ENCODE results near the gene ADGRD1. TPM values are rescaled to one million over a fixed set of nuclear protein-coding genes. Genes with fewer than 3 reads are reported as not detected.

The ADGRD1 gene
- total RNA-seq, 1 experiment from 2014 or later: 0.77 TPM

DNA sequence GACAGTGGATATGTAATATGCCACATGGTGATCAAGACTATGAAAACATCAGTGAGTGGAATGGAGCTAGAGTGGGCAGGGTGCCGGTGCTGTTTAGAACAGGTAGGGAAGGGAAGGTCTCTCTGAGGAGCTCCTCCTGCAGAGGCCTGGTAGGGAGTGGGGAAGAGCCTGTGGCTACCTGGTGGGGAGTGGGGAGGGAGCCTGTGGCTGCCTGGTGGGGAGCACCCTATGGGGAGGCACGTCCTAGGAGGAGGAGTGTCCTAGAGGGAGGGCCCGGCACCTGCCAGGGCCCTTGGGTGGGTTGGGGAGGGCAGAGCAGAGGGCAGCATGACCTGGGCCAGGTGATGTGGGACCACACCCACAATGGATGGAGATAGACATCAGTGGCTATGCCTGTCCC lies 122.6 kb downstream of the ADGRD1 start (continued):
- TF ChIP-seq SMAD4 (CRISPR knock-in tag; IDR thresholded peaks at IDR 0.05) (no peak), NFYB (CRISPR knock-in tag; conservative IDR thresholded peaks at IDR 0.05; ENCODE audit: low read depth) (no peak)
- TF ChIP-seq, protein P1, sequence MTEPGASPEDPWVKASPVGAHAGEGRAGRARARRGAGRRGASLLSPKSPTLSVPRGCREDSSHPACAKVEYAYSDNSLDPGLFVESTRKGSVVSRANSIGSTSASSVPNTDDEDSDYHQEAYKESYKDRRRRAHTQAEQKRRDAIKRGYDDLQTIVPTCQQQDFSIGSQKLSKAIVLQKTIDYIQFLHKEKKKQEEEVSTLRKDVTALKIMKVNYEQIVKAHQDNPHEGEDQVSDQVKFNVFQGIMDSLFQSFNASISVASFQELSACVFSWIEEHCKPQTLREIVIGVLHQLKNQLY (CRISPR knock-in tag; IDR thresholded peaks at IDR 0.05): no peak

DNA sequence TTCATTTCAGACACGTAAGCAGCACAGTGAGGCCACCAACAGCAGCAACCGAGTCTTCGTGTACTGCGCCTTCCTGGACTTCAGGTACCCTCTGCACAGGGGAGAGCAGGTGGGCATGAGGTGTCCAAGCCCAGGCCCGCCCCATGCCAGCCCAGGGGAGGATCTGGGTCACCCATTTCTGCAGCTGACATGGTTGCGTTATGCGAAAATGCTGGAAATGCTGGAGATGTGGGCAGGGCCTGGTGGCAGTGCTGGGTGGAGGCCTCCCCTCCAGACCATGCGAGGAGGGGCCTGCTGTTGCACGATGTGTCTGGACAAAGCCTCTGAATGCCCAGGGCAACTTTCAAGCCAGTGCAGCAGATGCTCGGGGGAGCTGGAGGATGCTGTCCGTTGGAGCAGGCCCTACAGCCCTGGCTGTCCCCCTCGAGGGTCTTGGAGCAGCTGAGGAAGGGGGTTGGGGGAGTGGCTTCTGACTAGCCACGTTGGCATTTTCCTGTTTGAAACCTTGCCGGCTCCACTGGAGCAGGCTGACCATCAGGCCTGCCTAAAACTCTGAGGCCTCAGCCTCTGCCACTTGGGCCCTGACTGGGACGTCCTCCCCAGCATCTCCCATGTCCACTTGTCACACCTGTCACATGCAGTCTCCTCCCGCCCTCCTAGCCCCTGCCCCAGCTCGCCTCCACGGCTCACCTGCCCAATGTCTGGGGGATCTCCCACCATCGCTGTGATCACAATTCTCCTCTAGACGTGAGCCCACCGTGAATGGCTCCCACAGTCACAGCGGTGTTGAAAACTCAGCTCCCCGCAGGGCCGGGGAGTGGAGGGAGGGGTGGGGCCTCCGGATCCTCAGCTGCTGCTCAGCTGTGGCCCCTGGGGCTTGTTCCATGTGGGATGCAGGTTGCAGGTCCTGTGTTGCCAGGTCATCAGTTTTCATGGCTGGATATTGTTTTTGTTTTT lies 123.4 kb downstream of the ADGRD1 start:
- CTCF ChIA-PET: interaction anchor here (0.8 to 1.2 kb wide), 2 partner anchors 28 to 45 kb away, joined by 4 to 7 read pairs; no protein-coding TSS in a partner anchor

DNA sequence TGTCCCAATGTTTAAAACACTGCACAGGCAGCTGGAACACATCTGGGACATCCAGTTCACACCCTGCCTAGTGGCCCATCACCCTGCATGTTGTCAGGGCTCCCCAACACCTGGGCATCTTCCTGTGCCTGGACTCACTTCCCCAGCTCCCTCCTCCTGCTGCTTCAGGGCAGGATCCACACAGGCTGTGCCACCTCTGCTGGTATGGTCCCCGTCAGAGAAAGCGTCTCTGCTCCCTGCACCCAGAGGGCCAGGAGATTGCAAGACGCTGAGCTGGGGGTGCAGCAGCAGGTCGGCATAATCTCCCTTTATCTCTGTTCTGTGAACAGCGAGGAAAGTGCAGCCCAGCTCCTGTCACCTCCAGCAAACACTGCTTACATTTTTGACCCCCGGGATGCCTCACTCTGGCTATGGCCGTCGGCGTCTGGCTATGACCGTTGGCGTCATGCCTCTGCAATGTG lies 124.3 kb downstream of the ADGRD1 start:
- ChIA-PET POLR2A (no interaction called here), CTCF (interaction anchor here (0.8 to 1.2 kb wide), 2 partner anchors 27 to 45 kb away, joined by 4 to 7 read pairs; no protein-coding TSS in a partner anchor)
- Mint-ChIP-seq H3K4me3 (no peak overlapping the region), H3K4me1 (no peaks in the 10 kb centered on the region), H3K27me3 (ENCODE audit: low read depth) (peaks cover 2% of the 10 kb centered on the region; the same call in 1 of the 2 replicates), H3K27ac (no peak overlapping the region), H3K9me3 (peaks cover 31% of the 10 kb centered on the region), H3K36me3 (no peaks in the 10 kb centered on the region; the same call in 1 of the 2 replicates)
- ATAC-seq (no peak), DNase-seq (ENCODE audit: low spot score) (no peak)
- TF ChIP-seq GRHL2 (CRISPR knock-in tag; IDR thresholded peaks at IDR 0.05; ENCODE audit: insufficient replicate concordance, severe bottlenecking) (no peak), PRRX2 (CRISPR knock-in tag; IDR thresholded peaks at IDR 0.05) (no peak), NR1H2 (CRISPR knock-in tag; IDR thresholded peaks at IDR 0.05) (no peak), ZBTB21 (CRISPR knock-in tag; IDR thresholded peaks at IDR 0.05; ENCODE audit: borderline replicate concordance) (no peak), NR2C2 (CRISPR knock-in tag; IDR thresholded peaks at IDR 0.05) (no peak), NFYB (CRISPR knock-in tag; conservative IDR thresholded peaks at IDR 0.05; ENCODE audit: low read depth) (no peak)
- TF ChIP-seq, protein P2, sequence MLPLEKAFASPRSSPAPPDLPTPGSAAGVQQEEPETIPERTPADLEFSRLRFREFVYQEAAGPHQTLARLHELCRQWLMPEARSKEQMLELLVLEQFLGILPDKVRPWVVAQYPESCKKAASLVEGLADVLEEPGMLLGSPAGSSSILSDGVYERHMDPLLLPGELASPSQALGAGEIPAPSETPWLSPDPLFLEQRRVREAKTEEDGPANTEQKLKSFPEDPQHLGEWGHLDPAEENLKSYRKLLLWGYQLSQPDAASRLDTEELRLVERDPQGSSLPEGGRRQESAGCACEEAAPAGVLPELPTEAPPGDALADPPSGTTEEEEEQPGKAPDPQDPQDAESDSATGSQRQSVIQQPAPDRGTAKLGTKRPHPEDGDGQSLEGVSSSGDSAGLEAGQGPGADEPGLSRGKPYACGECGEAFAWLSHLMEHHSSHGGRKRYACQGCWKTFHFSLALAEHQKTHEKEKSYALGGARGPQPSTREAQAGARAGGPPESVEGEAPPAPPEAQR (CRISPR knock-in tag; IDR thresholded peaks at IDR 0.05): no peak
- TF ChIP-seq, protein P3, sequence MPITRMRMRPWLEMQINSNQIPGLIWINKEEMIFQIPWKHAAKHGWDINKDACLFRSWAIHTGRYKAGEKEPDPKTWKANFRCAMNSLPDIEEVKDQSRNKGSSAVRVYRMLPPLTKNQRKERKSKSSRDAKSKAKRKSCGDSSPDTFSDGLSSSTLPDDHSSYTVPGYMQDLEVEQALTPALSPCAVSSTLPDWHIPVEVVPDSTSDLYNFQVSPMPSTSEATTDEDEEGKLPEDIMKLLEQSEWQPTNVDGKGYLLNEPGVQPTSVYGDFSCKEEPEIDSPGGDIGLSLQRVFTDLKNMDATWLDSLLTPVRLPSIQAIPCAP (CRISPR knock-in tag; IDR thresholded peaks at IDR 0.05): no peak
- TF ChIP-seq, protein P4, sequence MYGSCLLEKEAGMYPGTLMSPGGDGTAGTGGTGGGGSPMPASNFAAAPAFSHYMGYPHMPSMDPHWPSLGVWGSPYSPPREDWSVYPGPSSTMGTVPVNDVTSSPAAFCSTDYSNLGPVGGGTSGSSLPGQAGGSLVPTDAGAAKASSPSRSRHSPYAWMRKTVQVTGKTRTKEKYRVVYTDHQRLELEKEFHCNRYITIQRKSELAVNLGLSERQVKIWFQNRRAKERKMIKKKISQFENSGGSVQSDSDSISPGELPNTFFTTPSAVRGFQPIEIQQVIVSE (CRISPR knock-in tag; IDR thresholded peaks at IDR 0.05; ENCODE audit: borderline replicate concordance): no peak

More for the DNA sequence above, 123.4 kb downstream of the ADGRD1 start:
- TF ChIP-seq, protein P3 (CRISPR knock-in tag; IDR thresholded peaks at IDR 0.05): no peak
- TF ChIP-seq ELF4 (CRISPR knock-in tag; IDR thresholded peaks at IDR 0.05; ENCODE audit: low read depth) (no peak), SMAD4 (CRISPR knock-in tag; IDR thresholded peaks at IDR 0.05) (no peak), ZNF416 (CRISPR knock-in tag; IDR thresholded peaks at IDR 0.05) (no peak), ESRRA (CRISPR knock-in tag; IDR thresholded peaks at IDR 0.05; ENCODE audit: borderline replicate concordance) (no peak), ZNF232 (CRISPR knock-in tag; IDR thresholded peaks at IDR 0.05) (no peak)
- TF ChIP-seq, protein P4 (CRISPR knock-in tag; IDR thresholded peaks at IDR 0.05; ENCODE audit: borderline replicate concordance): no peak
- TF ChIP-seq, protein P5, sequence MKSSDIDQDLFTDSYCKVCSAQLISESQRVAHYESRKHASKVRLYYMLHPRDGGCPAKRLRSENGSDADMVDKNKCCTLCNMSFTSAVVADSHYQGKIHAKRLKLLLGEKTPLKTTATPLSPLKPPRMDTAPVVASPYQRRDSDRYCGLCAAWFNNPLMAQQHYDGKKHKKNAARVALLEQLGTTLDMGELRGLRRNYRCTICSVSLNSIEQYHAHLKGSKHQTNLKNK (CRISPR knock-in tag; IDR thresholded peaks at IDR 0.05): no peak
- TF ChIP-seq, protein P6, sequence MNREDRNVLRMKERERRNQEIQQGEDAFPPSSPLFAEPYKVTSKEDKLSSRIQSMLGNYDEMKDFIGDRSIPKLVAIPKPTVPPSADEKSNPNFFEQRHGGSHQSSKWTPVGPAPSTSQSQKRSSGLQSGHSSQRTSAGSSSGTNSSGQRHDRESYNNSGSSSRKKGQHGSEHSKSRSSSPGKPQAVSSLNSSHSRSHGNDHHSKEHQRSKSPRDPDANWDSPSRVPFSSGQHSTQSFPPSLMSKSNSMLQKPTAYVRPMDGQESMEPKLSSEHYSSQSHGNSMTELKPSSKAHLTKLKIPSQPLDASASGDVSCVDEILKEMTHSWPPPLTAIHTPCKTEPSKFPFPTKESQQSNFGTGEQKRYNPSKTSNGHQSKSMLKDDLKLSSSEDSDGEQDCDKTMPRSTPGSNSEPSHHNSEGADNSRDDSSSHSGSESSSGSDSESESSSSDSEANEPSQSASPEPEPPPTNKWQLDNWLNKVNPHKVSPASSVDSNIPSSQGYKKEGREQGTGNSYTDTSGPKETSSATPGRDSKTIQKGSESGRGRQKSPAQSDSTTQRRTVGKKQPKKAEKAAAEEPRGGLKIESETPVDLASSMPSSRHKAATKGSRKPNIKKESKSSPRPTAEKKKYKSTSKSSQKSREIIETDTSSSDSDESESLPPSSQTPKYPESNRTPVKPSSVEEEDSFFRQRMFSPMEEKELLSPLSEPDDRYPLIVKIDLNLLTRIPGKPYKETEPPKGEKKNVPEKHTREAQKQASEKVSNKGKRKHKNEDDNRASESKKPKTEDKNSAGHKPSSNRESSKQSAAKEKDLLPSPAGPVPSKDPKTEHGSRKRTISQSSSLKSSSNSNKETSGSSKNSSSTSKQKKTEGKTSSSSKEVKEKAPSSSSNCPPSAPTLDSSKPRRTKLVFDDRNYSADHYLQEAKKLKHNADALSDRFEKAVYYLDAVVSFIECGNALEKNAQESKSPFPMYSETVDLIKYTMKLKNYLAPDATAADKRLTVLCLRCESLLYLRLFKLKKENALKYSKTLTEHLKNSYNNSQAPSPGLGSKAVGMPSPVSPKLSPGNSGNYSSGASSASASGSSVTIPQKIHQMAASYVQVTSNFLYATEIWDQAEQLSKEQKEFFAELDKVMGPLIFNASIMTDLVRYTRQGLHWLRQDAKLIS (CRISPR knock-in tag; IDR thresholded peaks at IDR 0.05; ENCODE audit: borderline replicate concordance): no peak
- no peak for ATAC-seq
- Mint-ChIP-seq H3K4me1 (no peaks in the 10 kb centered on the region), H3K36me3 (no peaks in the 10 kb centered on the region; the same call in 1 of the 2 replicates), H3K9me3 (peaks cover 38% of the 10 kb centered on the region), H3K27ac (no peak overlapping the region), H3K27me3 (ENCODE audit: low read depth) (peaks cover 2% of the 10 kb centered on the region; the same call in 1 of the 2 replicates), H3K4me3 (no peak overlapping the region)
- no peak for DNase-seq (ENCODE audit: low spot score)
- POLR2A ChIA-PET: no interaction called here

All from WTC11 (cell line).